ENCODE measurements around the gene AFTPH. TPM values are rescaled to one million over a fixed set of nuclear protein-coding genes. Genes with fewer than 3 reads are reported as not detected.

The AFTPH gene
- total RNA-seq, 4 donors from 2014 or later, result 23.0 to 35.5 (median 27.7) TPM

DNA sequence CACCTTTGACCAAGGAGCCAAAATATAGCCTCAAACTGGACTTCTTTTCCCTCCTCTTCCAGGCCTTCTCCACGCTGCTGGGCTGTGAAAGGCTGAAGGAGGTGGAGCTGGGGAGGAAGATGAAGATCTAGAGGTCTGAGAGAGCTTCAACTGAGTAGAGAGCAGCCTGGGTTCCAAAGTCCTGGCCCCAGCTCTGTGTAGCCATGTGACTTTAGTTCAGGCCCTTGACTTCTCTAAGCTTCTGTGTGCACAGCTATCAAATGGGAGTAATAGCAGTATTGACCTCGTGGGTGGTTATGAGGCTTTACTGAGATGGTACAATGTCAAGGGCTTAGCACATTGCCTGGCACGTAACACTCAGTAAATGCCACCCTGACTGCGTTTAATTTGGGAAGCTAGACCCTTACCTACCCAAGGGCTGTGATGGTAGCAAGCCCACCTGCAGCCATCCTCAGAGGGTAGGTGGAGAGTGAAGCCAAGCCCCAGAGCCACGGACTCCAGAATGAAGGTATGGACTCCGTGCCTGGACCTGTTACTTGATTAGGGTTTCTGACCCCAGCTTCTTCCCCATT, 91.2 kb downstream of the AFTPH start:
- ATAC-seq (ENCODE audit: low FRiP score) (no peak), DNase-seq (ENCODE audit: low spot score) (no peak)
- TF ChIP-seq, protein P1, sequence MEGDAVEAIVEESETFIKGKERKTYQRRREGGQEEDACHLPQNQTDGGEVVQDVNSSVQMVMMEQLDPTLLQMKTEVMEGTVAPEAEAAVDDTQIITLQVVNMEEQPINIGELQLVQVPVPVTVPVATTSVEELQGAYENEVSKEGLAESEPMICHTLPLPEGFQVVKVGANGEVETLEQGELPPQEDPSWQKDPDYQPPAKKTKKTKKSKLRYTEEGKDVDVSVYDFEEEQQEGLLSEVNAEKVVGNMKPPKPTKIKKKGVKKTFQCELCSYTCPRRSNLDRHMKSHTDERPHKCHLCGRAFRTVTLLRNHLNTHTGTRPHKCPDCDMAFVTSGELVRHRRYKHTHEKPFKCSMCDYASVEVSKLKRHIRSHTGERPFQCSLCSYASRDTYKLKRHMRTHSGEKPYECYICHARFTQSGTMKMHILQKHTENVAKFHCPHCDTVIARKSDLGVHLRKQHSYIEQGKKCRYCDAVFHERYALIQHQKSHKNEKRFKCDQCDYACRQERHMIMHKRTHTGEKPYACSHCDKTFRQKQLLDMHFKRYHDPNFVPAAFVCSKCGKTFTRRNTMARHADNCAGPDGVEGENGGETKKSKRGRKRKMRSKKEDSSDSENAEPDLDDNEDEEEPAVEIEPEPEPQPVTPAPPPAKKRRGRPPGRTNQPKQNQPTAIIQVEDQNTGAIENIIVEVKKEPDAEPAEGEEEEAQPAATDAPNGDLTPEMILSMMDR (IDR thresholded peaks at IDR 0.05), result no peak

- no peak for ATAC-seq (ENCODE audit: low FRiP score)
- TF ChIP-seq, protein P1 (IDR thresholded peaks at IDR 0.05), result no peak
- DNase-seq (ENCODE audit: low spot score), result no peak
These were observed 91.9 kb downstream of the AFTPH start for GRCh38 chr2:64615844-64616536.

DNA sequence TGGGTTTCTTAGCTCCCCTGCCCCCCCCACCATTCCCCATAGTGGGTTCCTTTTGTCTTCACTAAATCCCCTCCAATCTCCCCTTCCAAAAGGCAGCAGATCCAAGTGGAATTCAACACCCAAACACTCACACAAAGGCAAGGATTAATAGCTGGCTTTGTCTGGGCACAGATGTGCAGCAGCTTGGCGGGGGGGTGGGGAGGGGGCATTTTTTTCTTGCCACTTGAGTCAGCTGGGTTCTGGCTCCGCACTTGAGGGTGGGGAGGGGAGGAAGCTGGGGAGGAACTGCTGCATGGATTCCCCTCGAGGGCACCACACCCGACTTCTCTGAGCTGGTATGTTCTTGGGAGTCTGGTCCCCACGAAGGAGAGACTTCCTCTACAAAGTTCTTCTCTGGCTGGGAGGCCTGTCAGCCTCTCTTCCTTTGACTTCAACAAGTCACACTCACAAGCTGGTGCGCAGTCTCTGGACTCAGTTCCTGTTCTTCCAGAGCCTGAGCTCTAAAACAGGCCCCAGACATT, 93.6 kb downstream of the AFTPH start:
- ATAC-seq (ENCODE audit: low FRiP score) (no peak), DNase-seq (ENCODE audit: low spot score) (no peak)
- TF ChIP-seq, protein P1 (IDR thresholded peaks at IDR 0.05), result no peak

DNA sequence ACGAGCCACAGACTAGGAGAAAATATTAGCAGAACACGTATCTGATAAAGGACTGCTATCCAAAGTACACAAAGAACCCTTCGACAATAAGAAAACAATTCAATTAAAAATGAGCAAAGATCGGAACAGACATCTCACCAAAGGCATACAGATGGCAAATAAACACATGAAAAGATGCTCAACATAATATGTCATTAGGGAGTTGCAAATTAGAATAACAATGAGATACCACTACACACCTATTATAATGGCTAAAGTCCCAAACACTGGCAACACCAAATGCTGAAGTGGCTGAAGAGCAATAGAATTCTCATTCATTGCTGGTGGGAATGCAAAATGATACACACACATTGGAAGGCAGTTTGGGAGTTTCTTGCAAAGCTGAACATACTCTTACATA, 96.5 kb downstream of the AFTPH start:
- ATAC-seq (ENCODE audit: low FRiP score) (no peak), DNase-seq (ENCODE audit: low spot score) (no peak)
- TF ChIP-seq, protein P1 (IDR thresholded peaks at IDR 0.05), result no peak

GRCh38 chr2:64622443-64623241, 98.5 kb downstream of the AFTPH start:
- TF ChIP-seq, protein P1 (IDR thresholded peaks at IDR 0.05), result no peak
- DNase-seq (ENCODE audit: low spot score) (peak; percentile 7), ATAC-seq (ENCODE audit: low FRiP score) (no peak)

- TF ChIP-seq, protein P1 (IDR thresholded peaks at IDR 0.05), result no peak
- no peak for ATAC-seq (ENCODE audit: low FRiP score)
- DNase-seq (ENCODE audit: low spot score), result peak; percentile 7
These were observed 99.2 kb downstream of the AFTPH start for GRCh38 chr2:64623242-64623850.

All from omental fat pad (tissue), 4 donors.